Sigmoid colon (tissue), 7 donors: ENCODE results near the gene BACE2. TPM values are rescaled to one million over a fixed set of nuclear protein-coding genes. Genes with fewer than 3 reads are reported as not detected.
"Not testable (repeated sequence)": the region's sequence is repeated elsewhere in the genome, so short reads cannot be mapped to it uniquely, and the experiment has no call there.

ENCODE experiments used
- DNase-seq: peaks from one replicate; pipeline ENCODE4 v3.0.0-alpha.2; 2019
- H3K27ac ChIP-seq, 4 donors: fragments of 200-600 bp; sonication (generic); one replicate each; pipeline ENCODE4 v1.5.1; 2016 to 2019; ENCODE audit warnings: mild to moderate bottlenecking in 1 of 4
- H3K27me3 ChIP-seq, 3 donors: fragments of 200-600 bp; sonication (generic); one replicate each; pipeline ENCODE4 v1.5.1; 2019; ENCODE audit warnings: mild to moderate bottlenecking in 1 of 3
- H3K36me3 ChIP-seq, 4 donors: fragments of 200-600 bp; sonication (generic); one replicate each; pipeline ENCODE4 v1.5.1; 2016 to 2019
- H3K4me1 ChIP-seq, 4 donors: fragments of 200-600 bp; sonication (generic); one replicate each; pipeline ENCODE4 v1.5.1; 2017 to 2019
- H3K4me3 ChIP-seq, 4 donors: fragments of 200-600 bp; sonication (generic); one replicate each; pipeline ENCODE4 v1.5.1; 2017 to 2019; ENCODE audit warnings: mild to moderate bottlenecking in 2 of 4, moderate library complexity in 1 of 4
- H3K9me3 ChIP-seq, 4 donors: fragments of 200-600 bp in 3 of 4; sonication (generic) in 3 of 4; one replicate each; pipeline versions ENCODE4 v1.5.1 to v1.6.1; 2013 to 2019
- EP300 ChIP-seq, 4 donors: sonication (generic); formaldehyde crosslinking; IDR thresholded peaks; one replicate each; pipeline ENCODE4 v1.6.1; 2017; ENCODE audit warnings: antibody characterized with exemption in 4 of 4
- POLR2A ChIP-seq, 2 donors: fragments of 450-650 bp; IDR thresholded peaks; one replicate each; pipeline ENCODE4 v1.6.1; 2016; ENCODE audit warnings: antibody characterized with exemption in 2 of 2, mild to moderate bottlenecking in 2 of 2, moderate library complexity in 2 of 2
- POLR2AphosphoS5 ChIP-seq, 4 donors: sonication (generic); formaldehyde crosslinking; IDR thresholded peaks; one replicate each; pipeline ENCODE4 v1.6.1; 2017; ENCODE audit warnings: antibody characterized with exemption in 4 of 4
- WGBS, 2 donors: extraction: QIAGEN DNeasy Blood & Tissue Kit; methylation state at CpG; one replicate each; pipeline ENCODE4 v1.1.7; 2013; 5-methylcytosine and 5-hydroxymethylcytosine counted together
- intact Hi-C: fragments of 100-400 bp; cut with DNase I; formaldehyde crosslinking; loops from one replicate; pipeline ENCODE4 v1.15.1; 2023
- polyA plus RNA-seq, 3 donors: library from polyadenylated mRNA; stranded (reverse); fragments of 200-250 nt; gene quantifications; one replicate each; pipeline ENCODE4 v1.2.3, GENCODE V29; 2013
- total RNA-seq, 4 donors: library from RNA; depleted of rRNA; stranded (reverse); fragments of >200 nt; gene quantifications; one replicate each; pipeline ENCODE4 v1.1.0, GENCODE V29; 2016
- TF ChIP-seq, protein P1 (sequence below), 4 experiments: fragments of 450-650 bp in 3 of 4; fragments of 200-600 bp in 1 of 4; IDR thresholded peaks; one replicate each; pipeline ENCODE4 v1.5.1; 2016 to 2019; ENCODE audit warnings: antibody characterized with exemption in 4 of 4, mild to moderate bottlenecking in 3 of 4, moderate library complexity in 2 of 4
- donor health status: healthy with polysubstance abuse.
- donor health status: Bipolar disorder and iron deficiency.
- donor health status: healthy.

Gene BACE2
- total and polyA plus RNA-seq, 7 donors, result 12.0 to 204 (median 52.8) TPM

- no peaks in the 10 kb centered on the region for H3K9me3 ChIP-seq
- no peaks in the 10 kb centered on the region for H3K4me1 ChIP-seq
- peaks cover 0 to 32% (median 5%) of the 10 kb centered on the region in 4 donors for H3K36me3 ChIP-seq
- TF ChIP-seq EP300 (IDR thresholded peaks at IDR 0.05) (no peak), POLR2A (IDR thresholded peaks at IDR 0.05) (no peak), POLR2AphosphoS5 (IDR thresholded peaks at IDR 0.05) (no peak)
- TF ChIP-seq, protein P1, sequence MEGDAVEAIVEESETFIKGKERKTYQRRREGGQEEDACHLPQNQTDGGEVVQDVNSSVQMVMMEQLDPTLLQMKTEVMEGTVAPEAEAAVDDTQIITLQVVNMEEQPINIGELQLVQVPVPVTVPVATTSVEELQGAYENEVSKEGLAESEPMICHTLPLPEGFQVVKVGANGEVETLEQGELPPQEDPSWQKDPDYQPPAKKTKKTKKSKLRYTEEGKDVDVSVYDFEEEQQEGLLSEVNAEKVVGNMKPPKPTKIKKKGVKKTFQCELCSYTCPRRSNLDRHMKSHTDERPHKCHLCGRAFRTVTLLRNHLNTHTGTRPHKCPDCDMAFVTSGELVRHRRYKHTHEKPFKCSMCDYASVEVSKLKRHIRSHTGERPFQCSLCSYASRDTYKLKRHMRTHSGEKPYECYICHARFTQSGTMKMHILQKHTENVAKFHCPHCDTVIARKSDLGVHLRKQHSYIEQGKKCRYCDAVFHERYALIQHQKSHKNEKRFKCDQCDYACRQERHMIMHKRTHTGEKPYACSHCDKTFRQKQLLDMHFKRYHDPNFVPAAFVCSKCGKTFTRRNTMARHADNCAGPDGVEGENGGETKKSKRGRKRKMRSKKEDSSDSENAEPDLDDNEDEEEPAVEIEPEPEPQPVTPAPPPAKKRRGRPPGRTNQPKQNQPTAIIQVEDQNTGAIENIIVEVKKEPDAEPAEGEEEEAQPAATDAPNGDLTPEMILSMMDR (IDR thresholded peaks at IDR 0.05), result no peak
- H3K27ac ChIP-seq, result no peak overlapping the region
- no peaks in the 10 kb centered on the region for H3K27me3 ChIP-seq
- H3K4me3 ChIP-seq, result no peak overlapping the region
- intact Hi-C loops, result no loop called here
- 92 to 95% methylated on average over 10 of the region's 10 CpGs for WGBS, 2 donors
- DNase-seq, result no peak
These were observed 64.1 kb downstream of the BACE2 start for GRCh38 chr21:41232013-41232412.

DNA sequence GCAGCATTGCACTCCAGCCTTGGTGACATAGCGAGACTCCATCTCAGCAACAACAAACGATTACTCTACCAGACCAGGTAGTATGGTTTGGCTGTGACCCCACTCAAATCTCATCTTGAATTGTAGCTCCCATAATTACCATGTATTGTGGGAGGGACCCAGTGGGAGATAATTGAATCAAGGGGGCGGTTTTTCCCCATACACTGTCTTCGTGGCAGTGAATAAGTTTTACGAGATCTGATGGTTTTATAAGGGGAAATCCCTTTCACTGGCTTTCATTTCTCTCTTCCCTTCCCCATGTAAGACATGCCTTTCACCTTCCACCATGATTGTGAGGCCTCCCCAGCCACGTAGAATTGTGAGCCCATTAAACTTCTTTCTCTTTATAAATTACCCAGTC lies 66.0 kb downstream of the BACE2 start:
- no peaks in the 10 kb centered on the region for H3K4me1 ChIP-seq
- no peaks in the 10 kb centered on the region for H3K27me3 ChIP-seq
- WGBS, 2 donors, result 39 to 60% methylated on average over 6 of the region's 6 CpGs
- H3K36me3 ChIP-seq, result peaks cover 0 to 24% (median 7%) of the 10 kb centered on the region in 4 donors
- intact Hi-C loops, result no loop called here
- TF ChIP-seq POLR2A (IDR thresholded peaks at IDR 0.05), result no peak
- TF ChIP-seq, protein P1 (IDR thresholded peaks at IDR 0.05), result no peak
- no peak for TF ChIP-seq EP300 (IDR thresholded peaks at IDR 0.05)
- TF ChIP-seq POLR2AphosphoS5 (IDR thresholded peaks at IDR 0.05), result no peak
- H3K4me3 ChIP-seq, result no peak overlapping the region
- no peak overlapping the region for H3K27ac ChIP-seq
- DNase-seq, result peak; percentile 2
- no peaks in the 10 kb centered on the region for H3K9me3 ChIP-seq

- TF ChIP-seq POLR2A (IDR thresholded peaks at IDR 0.05) (no peak), EP300 (IDR thresholded peaks at IDR 0.05) (no peak), POLR2AphosphoS5 (IDR thresholded peaks at IDR 0.05) (no peak)
- TF ChIP-seq, protein P1 (IDR thresholded peaks at IDR 0.05), result no peak
- H3K27ac ChIP-seq, result no peak overlapping the region
- DNase-seq, result peak; percentile 0
- intact Hi-C loops, result no loop called here
- no peaks in the 10 kb centered on the region for H3K27me3 ChIP-seq
- no peaks in the 10 kb centered on the region for H3K4me1 ChIP-seq
- no peak overlapping the region for H3K4me3 ChIP-seq
- WGBS, 2 donors, result 45 to 81% methylated on average over 5 of the region's 5 CpGs
- H3K9me3 ChIP-seq, result no peaks in the 10 kb centered on the region
- H3K36me3 ChIP-seq, result peaks cover 0 to 24% (median 7%) of the 10 kb centered on the region in 4 donors
These were observed 66.6 kb downstream of the BACE2 start for GRCh38 chr21:41234569-41234968.

- H3K27me3 ChIP-seq, result no peaks in the 10 kb centered on the region
- no peak for DNase-seq
- intact Hi-C loops, result no loop called here
- no peak for TF ChIP-seq POLR2A (IDR thresholded peaks at IDR 0.05)
- TF ChIP-seq EP300 (IDR thresholded peaks at IDR 0.05), result no peak
- TF ChIP-seq, protein P1 (IDR thresholded peaks at IDR 0.05), result no peak
- no peak for TF ChIP-seq POLR2AphosphoS5 (IDR thresholded peaks at IDR 0.05)
- no peak overlapping the region for H3K4me3 ChIP-seq
- peaks cover 0 to 24% (median 7%) of the 10 kb centered on the region in 4 donors for H3K36me3 ChIP-seq
- no peaks in the 10 kb centered on the region for H3K4me1 ChIP-seq
- no peaks in the 10 kb centered on the region for H3K9me3 ChIP-seq
- no peak overlapping the region for H3K27ac ChIP-seq
- 20 to 50% methylated on average over 3 of the region's 3 CpGs for WGBS, 2 donors
These were observed 67.2 kb downstream of the BACE2 start for GRCh38 chr21:41235201-41235600.

- TF ChIP-seq, protein P1 (IDR thresholded peaks at IDR 0.05), result no peak
- H3K4me3 ChIP-seq, result no peak overlapping the region
- intact Hi-C loops, result no loop called here
- no peak overlapping the region for H3K27ac ChIP-seq
- H3K36me3 ChIP-seq, result peaks cover 0 to 36% (median 7%) of the 10 kb centered on the region in 4 donors
- no peaks in the 10 kb centered on the region for H3K4me1 ChIP-seq
- no peaks in the 10 kb centered on the region for H3K27me3 ChIP-seq
- H3K9me3 ChIP-seq, result no peaks in the 10 kb centered on the region
- DNase-seq, result no peak
- 95 to 96% methylated on average over 16 of the region's 16 CpGs for WGBS, 2 donors
These were observed 68.5 kb downstream of the BACE2 start for GRCh38 chr21:41236352-41236973.

DNA sequence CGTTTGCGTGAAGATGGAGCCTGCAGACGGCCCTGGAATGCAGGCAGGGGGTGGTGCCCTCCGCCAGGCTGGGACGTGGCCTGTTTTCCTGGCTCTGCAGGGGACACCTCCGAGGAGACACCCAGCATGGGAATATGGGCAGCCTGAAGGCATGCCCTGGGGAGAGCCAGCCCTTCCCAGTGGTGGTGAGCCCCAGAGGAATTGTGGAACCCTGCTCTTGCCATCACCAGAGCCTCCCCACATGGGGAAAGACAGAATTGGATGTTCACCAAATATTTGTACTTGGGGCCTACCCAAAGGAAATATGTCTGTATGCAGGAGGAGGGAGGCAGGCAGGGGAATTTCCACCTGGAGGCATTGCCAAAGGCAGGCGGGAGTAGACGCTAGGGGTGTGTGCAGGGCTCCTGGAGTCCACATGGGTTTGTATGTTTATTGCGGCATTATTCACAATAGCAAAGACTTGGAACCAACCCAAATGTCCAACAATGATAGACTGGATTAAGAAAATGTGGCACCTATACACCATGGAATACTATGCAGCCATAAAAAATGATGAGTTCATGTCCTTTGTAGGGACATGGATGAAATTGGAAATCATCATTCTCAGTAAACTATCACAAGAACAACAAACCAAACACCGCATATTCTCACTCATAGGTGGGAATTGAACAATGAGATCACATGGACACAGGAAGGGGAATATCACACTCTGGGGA lies 70.3 kb downstream of the BACE2 start:
- intact Hi-C loops, DNase-seq, H3K9me3 ChIP-seq, H3K4me3 ChIP-seq, H3K27me3 ChIP-seq, H3K4me1 ChIP-seq, H3K27ac ChIP-seq: not testable (repeated sequence)
- H3K36me3 ChIP-seq, result peaks cover 0 to 46% (median 7%) of the 10 kb centered on the region in 4 donors
- 75 to 81% methylated on average over 10 of the region's 10 CpGs for WGBS, 2 donors
